CD4-positive, alpha-beta T cell treated with Interferon alpha-2 for 1 hour (primary cell): Measurements from ENCODE around the gene FGF8.

ENCODE experiments used
- DNase-seq, 2 donors: peaks; one replicate each; pipeline ENCODE4 v3.0.0-alpha.2; 2020 to 2022

FGF8 gene

DNA sequence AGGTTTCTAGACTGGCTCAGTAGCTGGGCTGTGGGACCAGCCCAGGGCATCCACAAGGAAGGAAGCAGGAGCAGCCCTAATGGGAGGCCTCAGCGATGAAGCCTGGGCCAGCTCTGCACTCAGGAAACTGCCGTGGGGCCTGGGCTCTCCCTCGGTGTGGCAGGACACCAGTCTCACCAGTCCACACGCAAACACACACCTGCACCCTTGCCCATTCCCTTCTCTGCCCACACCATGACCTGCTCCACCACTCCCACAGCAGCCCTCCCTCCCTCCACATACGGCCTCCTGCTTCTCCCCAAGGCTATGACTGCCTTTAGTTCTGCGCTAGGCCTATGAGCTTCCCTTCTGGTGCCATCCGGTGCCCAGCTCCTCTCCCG lies 7.1 kb downstream of the FGF8 start:
- no peak for DNase-seq

DNA sequence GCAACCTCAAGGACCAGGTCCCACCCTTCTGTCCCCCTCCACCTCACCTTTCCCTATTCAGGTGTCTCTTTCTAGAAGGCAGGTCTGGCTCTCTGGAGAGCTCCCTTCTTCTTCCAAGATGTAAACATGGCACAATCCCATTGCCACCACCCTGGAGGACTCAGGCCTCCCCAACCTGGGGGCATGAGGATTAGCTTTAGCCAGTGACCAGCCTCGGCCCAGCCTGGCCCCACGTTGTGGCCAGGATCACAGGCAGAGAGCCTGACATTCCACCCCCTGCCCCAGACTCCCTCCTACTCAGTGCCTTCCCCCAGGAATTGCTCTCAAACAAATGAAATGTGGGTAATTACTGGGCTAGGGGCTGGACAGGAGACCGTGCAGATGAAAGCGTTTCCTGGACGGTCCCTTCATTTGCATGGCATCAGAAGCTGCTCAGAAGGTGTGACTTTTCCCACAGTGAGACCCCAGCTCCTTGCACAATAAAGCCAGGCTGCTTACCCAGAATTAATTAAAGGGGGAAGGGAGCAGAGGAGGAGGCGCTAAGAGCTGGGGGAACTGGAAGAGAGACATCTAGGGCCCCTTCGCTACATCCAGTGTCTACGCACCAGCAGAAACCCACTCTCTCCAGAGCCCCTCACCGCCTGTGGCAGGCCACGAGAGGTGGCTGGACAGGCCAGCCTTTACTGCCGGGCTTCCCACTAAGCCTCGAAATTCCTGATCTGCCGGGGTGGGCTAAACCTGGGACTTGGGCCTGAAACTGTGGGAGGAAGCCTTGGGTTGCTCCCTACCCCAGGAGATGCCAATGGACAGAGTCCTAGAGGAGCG lies 7.7 kb downstream of the FGF8 start:
- DNase-seq, result no peak

DNA sequence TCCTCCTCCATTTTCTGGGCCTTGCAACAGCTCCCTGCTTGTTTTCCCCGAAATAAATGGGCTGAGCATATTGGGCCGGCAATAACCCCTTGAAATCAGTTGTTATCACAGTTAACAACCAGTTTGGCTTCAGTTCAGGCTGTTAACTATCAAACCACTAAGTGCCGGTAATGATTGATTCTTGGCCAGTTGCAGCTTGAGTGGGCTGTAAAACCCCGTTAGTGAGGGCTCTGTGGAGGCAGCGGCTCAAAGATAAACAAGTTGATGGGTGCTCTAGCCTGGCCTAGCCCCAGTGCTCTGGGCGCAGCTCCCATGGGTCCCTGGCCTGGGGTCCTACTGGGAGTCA lies 8.3 kb downstream of the FGF8 start:
- DNase-seq, result no peak

DNA sequence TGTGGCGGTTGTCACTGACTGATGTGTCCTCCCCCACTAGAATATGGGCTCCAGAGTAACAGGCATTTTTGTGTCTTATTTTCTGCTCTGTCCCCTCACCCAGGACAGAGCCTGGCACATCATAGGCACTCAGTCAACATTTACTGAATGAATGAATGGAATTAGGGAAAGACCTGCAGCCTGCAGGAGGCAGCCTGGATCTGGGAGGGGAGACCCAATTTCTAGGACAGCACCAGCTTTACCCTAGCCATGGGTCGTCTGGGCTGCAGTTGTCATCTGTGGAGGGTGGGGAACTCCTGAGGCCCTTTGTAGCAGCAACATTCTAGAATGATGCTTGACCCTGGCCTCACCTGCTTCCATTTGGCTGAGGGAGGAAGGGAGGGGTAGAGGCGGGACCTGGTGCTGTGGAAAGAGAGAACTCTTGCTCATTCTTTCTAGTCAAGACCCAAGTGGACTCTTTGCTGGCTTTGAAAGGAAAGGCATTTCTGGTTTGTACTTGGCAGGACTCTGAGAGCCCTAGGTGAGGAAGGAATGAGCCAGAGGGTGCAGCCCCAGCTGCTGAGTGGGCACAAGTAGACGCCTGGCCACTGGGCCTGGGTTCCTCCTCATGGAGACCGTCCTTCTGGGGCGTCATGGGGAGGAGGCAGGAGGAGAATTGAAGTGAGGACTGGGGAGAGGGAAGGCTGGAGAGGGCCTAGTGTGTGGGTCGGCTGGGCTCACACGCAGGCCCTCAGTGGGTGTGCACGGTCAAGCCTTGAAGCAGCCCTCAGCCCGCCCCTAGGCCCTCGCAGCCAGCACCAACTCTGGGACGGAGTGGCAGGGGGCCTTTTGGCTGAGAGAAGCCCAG lies 8.9 kb downstream of the FGF8 start:
- DNase-seq, result no peak

DNA sequence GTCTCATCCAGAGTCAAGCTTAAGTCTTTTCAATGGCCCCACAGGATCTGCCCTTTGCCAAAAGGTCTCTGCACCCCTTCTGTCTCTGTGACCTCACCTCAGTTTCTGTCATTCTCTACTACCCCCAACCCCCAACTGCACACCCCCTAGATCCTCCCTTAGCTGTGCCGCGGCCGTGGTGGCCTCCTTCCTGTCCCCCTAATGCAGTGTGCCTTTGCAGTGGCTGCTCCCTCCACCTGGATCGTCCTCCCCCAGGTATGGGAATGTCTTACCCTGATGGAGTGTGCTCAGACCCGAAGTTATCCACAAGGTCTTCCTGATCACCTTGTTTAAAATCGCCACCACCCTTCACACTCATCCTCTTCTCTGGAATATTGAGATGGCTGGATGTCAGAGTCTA lies 9.6 kb downstream of the FGF8 start:
- no peak for DNase-seq

DNA sequence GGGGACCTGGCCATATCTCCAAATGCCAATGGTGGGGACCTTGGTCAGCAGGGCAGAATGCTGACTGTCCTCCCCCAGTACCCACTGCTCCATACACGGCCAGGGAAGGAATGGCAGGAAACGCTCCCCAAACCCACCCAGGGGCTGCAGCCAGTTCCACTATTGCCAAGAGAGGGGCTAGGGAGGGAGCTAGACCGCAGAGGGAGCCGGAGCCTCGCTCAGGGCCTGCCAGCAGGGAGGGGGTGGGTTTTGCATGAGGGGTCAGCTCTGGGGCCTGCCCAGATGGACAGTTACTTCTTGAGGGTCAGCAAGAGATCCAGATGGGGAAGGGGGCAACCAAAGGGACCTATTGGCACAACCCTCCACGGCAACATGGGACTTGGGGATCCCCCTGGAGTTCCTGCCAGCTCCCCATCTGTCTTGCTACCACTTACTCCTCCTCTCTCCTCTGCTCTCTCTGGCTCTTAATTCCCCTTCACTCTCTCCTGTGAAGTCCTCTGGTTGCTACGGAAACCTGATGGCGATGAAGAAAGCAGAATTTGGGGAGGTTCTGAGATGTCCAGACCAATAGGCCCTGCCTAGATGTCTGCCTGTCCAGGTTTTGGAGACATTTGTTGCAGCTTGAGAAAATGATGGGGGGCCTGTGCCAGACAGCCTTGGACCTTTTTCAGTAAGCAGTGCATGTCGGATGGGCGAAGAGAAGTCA lies 12.6 kb downstream of the FGF8 start:
- DNase-seq, result no peak

DNA sequence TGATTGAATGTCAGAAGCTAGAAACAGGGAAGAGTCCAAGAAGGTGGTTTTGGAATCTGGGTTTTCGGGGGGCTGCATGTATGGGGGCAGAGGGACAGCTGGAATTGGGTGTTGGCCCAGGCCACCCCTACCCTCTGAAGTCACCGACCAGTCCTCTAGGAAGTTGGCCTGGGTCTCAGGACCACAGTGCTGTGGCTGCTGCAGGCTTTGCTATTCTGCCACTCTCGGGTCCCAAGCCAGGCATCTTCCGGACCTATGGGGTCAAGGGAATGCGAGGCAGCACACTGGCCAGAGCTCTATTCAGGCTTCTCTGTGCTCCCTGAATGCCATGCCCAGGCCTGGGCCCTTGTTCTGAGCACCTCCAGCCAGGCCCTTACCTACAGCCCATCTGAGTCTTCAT lies 13.2 kb downstream of the FGF8 start:
- no peak for DNase-seq

DNA sequence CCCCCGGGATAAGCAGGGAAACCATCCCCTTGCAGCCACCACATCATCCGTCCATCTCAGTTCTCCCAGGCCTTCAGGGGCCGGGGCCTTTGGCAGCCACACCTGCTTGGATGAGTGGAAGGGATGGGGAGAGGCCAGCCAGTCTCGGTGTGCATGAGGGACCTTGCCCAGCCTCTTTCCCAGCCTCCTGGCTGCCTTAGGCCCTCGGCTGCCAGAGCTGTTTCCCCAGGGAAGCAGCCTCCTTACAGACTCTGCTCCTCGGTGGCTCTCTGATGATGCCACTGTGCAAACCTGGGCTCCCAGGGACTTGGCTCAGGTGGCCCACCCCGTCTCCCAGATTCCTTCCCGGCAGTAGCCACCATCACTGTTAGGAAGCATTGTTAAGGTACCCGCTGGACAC lies 14.7 kb downstream of the FGF8 start:
- DNase-seq, result no peak

DNA sequence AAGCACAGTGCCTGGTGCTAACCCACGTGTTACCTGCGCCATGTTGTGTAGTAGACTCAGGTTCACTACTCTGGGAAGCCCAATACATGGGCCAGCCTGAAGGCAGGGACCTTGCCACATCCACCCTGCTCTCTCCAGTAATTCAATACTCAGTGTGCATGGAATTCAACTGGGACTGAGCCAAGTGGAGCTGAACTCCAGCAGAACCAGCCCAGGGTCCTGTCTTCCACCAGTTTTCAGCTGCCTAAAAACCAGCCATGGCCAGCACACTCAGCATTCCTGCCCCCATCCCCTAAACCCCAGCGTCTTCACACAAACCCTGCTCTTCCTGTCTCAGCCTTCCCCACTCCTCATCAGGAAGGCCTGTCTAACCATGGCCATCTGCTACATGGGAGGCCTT lies 15.4 kb downstream of the FGF8 start:
- no peak for DNase-seq

DNA sequence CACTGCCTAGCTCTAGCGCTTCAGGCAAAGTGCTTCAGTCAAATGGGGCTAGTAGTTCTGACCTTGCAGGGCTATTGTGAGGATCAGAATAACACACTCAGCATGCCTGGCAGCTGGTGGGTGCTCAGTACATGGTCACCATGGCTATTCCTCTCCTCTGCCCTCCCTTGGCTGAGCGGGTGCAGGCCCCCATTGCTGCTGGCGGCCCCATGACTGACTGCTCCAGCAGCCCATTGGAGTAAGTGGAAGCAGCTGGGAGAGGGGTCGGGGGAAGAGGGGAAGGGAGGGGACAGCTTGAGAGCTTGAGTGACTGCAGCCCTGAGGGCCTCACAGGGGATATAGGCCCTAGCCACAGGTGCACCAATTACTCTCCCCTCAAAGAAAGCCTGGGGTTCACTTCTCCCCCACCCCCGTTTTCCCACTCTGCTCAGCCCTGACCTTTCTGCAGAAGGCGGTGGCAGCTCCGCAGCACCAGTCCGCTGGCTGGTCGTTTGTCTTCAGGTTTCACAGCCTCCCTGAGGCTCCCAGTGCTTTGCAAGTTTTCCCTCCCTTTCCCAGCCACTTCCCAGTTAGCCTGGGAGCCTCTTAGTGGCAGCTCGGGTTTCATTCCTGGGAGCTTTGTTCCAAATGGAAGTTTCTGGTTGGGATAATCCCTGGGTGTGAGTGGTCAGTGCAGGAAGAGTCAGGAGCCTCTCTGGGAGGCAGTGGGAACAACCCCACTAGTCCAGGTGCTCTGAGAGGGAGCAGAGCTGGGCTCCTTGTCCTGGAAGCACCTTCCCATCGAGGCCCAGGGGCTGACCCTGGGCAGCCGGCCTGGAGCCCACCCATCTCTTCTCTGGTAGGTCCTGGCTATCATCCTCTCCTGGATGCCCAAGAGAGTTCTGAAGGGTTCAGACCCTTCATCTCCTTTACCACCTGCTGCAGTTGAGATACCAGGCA lies 16.3 kb downstream of the FGF8 start:
- no peak for DNase-seq

DNA sequence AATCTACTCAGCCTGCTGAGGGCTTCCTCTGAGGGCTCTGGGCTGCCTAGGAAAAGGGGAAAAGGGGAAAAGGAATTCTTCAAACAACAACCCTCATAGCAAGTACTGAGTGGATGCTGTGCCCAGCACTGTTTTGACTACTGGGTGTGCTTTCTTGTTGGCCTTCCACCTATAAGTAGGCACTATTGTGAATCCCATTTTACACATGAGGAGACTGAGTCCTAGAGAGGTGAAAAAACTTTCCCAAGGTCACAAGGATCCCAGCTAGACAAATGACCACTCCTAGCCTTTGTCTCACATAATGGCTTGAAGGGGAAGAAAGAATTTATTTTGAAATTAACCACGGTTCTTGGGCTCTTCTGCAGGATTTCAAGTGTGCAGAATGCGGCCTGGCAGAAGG lies 17.1 kb downstream of the FGF8 start:
- DNase-seq, result no peak

DNA sequence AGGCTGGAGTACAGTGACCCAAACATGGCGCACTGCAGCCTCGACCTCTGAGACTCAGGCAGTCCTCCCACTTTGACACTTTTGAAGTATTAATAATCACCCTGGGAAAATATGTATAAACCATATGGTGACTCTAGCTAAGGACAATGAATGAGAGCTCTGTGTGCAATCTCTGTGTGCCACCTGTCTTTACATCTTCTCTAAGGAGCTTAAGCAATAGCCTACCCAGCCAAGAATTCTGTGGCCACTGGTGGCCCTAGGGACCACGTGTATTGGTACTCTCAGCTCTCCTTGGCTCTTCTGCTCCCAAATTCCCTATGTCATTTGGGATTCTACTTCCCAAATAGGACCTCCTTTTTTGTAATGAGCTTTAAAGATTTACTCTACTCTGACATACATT lies 23.7 kb downstream of the FGF8 start:
- DNase-seq, result no peak

DNA sequence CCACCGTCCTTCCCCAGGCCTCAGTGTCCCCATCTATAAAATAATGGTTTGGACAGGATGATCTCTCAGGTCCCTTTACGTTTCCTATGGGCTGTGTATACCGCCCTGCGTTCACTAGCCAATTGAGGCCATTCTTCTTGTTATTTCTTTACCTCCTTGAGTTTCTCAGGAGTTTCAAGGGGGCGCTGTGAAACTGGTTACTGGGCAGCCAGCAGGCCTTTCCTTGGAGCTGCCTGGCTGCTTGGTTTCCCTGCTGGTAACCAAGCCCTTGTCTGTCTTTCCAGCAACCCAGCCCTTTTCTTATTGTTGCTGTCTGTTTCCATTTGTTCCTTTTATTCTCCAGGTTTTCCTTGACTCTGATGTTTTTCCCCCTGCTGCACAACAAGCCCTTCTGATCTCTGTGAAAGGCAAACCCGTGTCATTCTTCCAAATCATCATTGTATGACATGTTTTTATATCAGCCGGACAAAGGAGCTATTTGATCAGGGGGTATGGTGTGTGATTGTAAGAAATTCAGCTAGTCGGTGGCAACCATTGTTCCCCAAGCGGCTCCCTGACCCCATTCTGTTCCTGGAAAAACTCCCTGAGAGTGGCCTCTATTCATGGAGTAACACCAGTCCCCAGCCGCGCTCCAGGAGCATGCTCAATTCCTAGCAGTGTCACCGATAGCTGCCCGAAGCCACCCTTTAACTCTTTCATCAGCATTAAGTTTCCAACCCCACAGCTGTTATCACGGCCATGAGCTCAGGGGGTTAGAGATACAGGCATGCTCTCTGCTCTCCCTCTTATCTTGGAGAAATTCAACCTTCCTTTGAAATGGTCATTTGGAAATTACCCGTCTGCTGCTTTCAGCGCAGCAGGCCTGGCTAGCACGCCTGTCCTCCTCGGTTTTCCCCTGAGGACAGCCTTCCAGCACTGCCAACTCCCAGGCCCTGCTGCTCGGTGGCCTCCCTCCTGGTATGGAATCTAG lies 26.6 kb downstream of the FGF8 start:
- DNase-seq, result no peak

DNA sequence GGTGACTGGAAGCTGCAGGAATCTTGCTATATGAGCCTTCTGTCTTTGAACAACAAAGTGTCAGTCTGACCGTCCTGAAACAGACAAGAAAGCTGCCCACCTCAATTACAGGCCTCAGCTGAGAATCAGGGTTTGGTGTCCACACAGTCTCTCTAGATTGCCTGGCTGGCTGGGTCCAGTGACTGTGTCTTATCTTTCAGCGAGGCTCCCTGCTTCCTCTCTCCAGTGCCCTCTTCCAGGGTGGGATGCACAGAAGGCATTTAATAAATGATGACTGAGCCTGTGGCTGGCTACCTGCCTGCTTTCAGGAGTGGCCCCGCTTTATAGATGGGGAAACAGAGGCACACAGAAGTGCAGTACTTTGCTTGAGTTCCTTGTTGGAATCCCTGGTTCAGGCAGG lies 27.4 kb downstream of the FGF8 start:
- DNase-seq, result no peak

DNA sequence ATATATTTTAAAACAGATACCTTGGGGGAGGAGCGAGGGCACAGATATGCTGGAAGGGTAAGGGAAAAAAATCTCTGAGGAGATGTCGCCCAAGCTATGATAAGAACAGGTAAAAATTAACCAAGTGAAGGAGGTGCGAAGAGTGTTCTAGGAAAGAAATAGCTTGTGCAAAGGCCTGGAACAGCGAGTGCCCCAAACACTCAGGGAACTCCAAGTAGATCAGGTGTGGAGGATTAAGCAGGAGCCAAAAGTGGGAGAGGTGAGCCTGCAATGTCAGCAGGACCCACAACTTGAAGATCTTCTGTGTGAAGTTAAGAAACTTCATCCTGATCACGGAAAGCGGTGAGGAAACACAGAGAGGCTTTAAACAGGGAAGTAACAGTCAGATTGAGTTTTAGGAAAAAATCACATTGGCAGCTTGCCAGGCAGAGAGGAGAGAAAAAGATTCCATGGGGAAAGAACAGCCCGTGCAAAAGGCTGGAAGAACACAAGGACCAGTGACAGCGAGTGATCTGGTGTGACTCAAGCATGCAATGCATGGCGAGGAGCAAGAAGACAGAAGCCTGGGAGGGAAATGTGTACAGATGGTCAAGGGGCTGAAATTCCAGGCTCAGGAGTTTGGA lies 30.7 kb downstream of the FGF8 start:
- no peak for DNase-seq

DNA sequence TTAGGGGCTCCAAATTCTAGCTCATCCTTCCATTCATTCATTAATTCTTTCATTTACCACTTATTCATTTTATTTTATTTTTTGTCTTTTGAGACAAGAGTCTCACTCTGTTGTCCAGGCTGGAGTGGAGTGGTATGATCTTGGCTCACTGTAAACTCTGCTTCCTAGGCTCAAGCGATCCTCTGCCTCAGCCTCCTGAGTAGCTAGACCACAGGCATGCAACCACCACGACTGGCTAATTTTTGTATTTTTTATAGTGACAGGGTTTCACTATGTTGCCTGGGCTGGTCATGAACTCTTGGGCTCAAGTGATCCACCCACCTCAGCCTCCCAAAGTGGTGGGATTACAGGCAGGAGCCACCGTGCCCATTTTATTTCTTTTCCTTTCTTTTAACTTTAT lies 31.6 kb downstream of the FGF8 start:
- DNase-seq, result no peak

DNA sequence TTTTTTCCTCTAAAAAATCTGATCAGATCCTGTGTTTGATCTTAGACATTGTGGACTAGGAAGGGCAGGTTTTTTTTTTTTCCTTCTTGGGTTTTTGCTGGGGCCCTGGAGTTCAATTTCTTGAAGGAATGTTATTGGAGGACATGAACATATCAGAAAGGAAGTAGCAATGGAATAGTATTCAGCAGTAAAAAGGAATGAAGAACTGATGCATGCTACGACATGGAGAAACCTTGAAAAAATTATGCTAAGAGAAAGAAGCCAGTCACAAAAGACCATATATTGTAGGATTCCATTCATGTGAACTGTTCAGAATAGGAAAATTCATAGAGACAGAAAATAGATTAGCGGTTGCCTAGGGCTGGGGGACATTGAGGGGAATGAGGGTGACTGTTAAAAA lies 34.0 kb downstream of the FGF8 start:
- DNase-seq, result no peak

DNA sequence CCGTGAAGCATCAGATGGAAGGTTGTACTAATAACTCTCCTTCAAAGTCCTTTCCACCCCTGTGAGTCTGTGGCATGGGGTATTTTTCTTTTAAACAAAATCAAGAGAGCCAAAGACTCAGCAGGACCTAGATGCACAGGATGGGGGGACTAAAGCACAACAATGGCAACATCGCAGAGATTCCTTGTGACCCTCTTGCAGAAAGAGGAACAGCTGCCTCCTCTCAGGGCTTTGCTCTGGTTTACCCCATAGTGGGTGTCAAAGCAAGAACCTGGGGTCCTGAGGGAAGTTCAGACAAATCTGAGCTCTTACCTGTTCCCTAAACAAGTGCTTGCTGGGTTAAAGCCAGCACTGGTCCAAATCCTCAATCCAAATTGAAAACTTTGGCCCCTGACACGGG lies 39.2 kb downstream of the FGF8 start:
- DNase-seq, result no peak

DNA sequence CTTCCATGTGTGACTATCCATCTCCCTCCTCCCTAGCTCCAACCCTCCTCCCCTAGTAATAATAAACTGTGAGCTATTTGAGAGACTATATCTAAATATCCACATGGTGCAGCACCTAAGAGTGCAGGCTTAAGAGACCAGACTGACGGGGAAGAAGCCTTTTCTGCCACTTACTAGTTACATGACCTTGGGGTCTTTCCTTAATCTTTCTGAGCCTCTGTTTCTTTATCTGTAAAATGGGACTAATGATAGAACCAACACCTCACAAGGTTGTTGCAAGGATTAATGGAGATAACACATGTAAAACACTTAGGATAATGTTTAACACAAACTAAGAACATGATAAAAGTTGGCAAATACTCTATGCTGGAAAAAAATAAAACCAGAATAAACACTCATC lies 43.8 kb downstream of the FGF8 start:
- DNase-seq, result no peak

DNA sequence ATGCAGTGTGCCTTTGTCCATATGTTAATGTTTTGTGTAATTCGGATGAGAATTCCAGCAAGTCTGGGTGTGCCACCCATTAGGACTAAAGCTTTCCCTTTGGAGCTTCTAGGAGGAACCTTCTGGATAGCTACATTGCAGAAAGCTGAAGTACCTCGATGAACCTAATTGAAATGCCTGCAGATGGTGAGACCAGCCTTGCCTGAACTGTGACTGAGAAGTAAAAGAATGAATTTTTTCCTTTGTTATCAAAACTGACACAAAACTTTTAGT lies 49.9 kb downstream of the FGF8 start:
- DNase-seq, result no peak
